ENCODE data around the gene NYAP2. TPM values are rescaled to one million over a fixed set of nuclear protein-coding genes. Genes with fewer than 3 reads are reported as not detected.

Gene NYAP2
- total and polyA plus RNA-seq, 2 of the 4 experiments (the other 2 are of a cell fraction) = not detected

- no peak overlapping the region for H4K91ac ChIP-seq (ENCODE audit: insufficient read depth, low read depth, low read length)
- no peak overlapping the region for H4K8ac ChIP-seq (ENCODE audit: low read depth in 2 of 2, low read length in 2 of 2)
- no peak overlapping the region for H3K14ac ChIP-seq (replicated peaks; ENCODE audit: low read depth, low read length)
- H3K36me3 ChIP-seq (ENCODE audit: control insufficient read depth, insufficient read depth, low read length) = no peaks in the 10 kb centered on the region
- H2BK20ac ChIP-seq (ENCODE audit: low read depth, low read length) = no peak overlapping the region
- no peak for TF ChIP-seq MAZ (IDR thresholded peaks at IDR 0.05; ENCODE audit: borderline replicate concordance, low read depth, low read length)
- TF ChIP-seq USF2 (IDR thresholded peaks at IDR 0.05; ENCODE audit: low read depth, low read length) = no peak
- no peak for TF ChIP-seq CTCF (conservative IDR thresholded peaks at IDR 0.05; ENCODE audit: low read depth, low read length)
- TF ChIP-seq RCOR1 (IDR thresholded peaks at IDR 0.05; ENCODE audit: insufficient replicate concordance, low read length) = no peak
- TF ChIP-seq FOS (IDR thresholded peaks at IDR 0.05; ENCODE audit: low read depth, low read length) = no peak
- no peak for TF ChIP-seq MXI1 (IDR thresholded peaks at IDR 0.05; ENCODE audit: borderline replicate concordance, low read depth, low read length)
- no peak for TF ChIP-seq RAD21 (IDR thresholded peaks at IDR 0.05; ENCODE audit: low read length)
- TF ChIP-seq NFE2L2 (IDR thresholded peaks at IDR 0.05; ENCODE audit: low read depth, low read length) = no peak
- no peak for TF ChIP-seq POLR2A (IDR thresholded peaks at IDR 0.05; ENCODE audit: low read depth, low read length)
- no peak for TF ChIP-seq BHLHE40 (IDR thresholded peaks at IDR 0.05; ENCODE audit: low read depth, low read length)
- TF ChIP-seq SMC3 (IDR thresholded peaks at IDR 0.05; ENCODE audit: low read depth, low read length) = no peak
- no peak for TF ChIP-seq RFX5 (IDR thresholded peaks at IDR 0.05; ENCODE audit: low read depth, low read length)
- no peak for TF ChIP-seq MAFK (IDR thresholded peaks at IDR 0.05; ENCODE audit: low read depth, low read length)
- H3K9me1 ChIP-seq (ENCODE audit: insufficient read depth, low read length) = no peaks in the 10 kb centered on the region
- peak overlapping the region; percentile 52 for H2AFZ ChIP-seq (replicated peaks; ENCODE audit: low read length, poor library complexity)
- H3K9me3 ChIP-seq (ENCODE audit: control insufficient read depth, insufficient read depth, low read length) = no peaks in the 10 kb centered on the region
- intact Hi-C loops (cut with micrococcal nuclease) = no loop called here
- DNase-seq (no peak), ATAC-seq (ENCODE audit: low read depth) (0 out of 2 replicates have a peak, but pooled peaks have one; percentile 11)
- in situ Hi-C loops (cut with MboI; ENCODE audit: low sequenced_read_pairs) = no loop called here
- no CpG with 5 or more reads among the region's 10 CpGs for WGBS, 2 experiments (ENCODE audit: extremely low coverage in 2 of 2, insufficient read length in 1 of 2)
- CTCF ChIA-PET = no interaction called here
- H3K4me2 ChIP-seq (ENCODE audit: low read depth, low read length) = peak overlapping the region; percentile 89
- no peak overlapping the region for H3K18ac ChIP-seq (ENCODE audit: low read depth, low read length)
- H4K20me1 ChIP-seq (ENCODE audit: insufficient read depth, low read length) = no peaks in the 10 kb centered on the region
- no peak overlapping the region for H4K5ac ChIP-seq (ENCODE audit: low read depth, low read length)
- H3K4me1 ChIP-seq (ENCODE audit: control insufficient read depth, insufficient read depth, low read length) = no peaks in the 10 kb centered on the region
- no peak overlapping the region for H2AK5ac ChIP-seq (ENCODE audit: low read depth, low read length)
- H3K79me1 ChIP-seq (ENCODE audit: low read depth in 1 of 2, low read length in 2 of 2) = no peaks in the 10 kb centered on the region
- H3K9ac ChIP-seq (ENCODE audit: low read depth, low read length) = no peak overlapping the region
- dilution Hi-C loops (cut with HindIII; ENCODE audit: low sequenced_read_pairs, unreplicated experiment) = no loop called here
- no peaks in the 10 kb centered on the region for H3K27me3 ChIP-seq (ENCODE audit: control insufficient read depth, insufficient read depth, low read length)
- H3K27ac ChIP-seq (ENCODE audit: insufficient read depth, low read length) = no peak overlapping the region
- POLR2A ChIA-PET (ENCODE audit: unreplicated experiment) = no interaction called here
- H2BK5ac ChIP-seq (ENCODE audit: low read depth, low read length, poor library complexity, severe bottlenecking) = no peak overlapping the region
- no peak overlapping the region for H2AK9ac ChIP-seq (replicated peaks; ENCODE audit: low read depth, low read length, poor library complexity)
- no peak overlapping the region for H2BK15ac ChIP-seq (ENCODE audit: low read depth, low read length)
- peak overlapping the region; percentile 31; the same call in 1 of the 2 replicates for H3K4me3 ChIP-seq (ENCODE audit: insufficient read depth, low read depth, low read length)
- H2BK120ac ChIP-seq (ENCODE audit: low read depth, low read length) = no peak overlapping the region
- BruUV-seq (replicated peaks) = no TSS peak
- H3K23ac ChIP-seq (ENCODE audit: low read depth, low read length) = no peak overlapping the region
- H3K4ac ChIP-seq (ENCODE audit: low read depth, low read length) = no peak overlapping the region; the same call in 1 of the 2 replicates
- no peak overlapping the region for H3K56ac ChIP-seq (ENCODE audit: extremely low read depth, insufficient read depth, low read length)
These were observed 65.0 kb downstream of the NYAP2 start for GRCh38 chr2:225464346-225465025.
